Activated naive CD8-positive, alpha-beta T cell (primary cell): Measurements from ENCODE around the gene H2BW1.
"Not testable (repeated sequence)": the region's sequence is repeated elsewhere in the genome, so short reads cannot be mapped to it uniquely, and the experiment has no call there.

ENCODE experiments used
- H3K27ac Mint-ChIP-seq: one replicate; pipeline ENCODE4 v1.8.0; 2021; ENCODE audit warnings: mixed read lengths
- H3K27me3 Mint-ChIP-seq: one replicate; pipeline ENCODE4 v1.8.0; 2021; ENCODE audit warnings: mixed read lengths
- H3K36me3 Mint-ChIP-seq: one replicate; pipeline ENCODE4 v1.8.0; 2021; ENCODE audit warnings: mixed read lengths
- H3K4me1 Mint-ChIP-seq: one replicate; pipeline ENCODE4 v1.8.0; 2021; ENCODE audit warnings: low read depth, mixed read lengths
- H3K4me3 Mint-ChIP-seq: one replicate; pipeline ENCODE4 v1.8.0; 2021; ENCODE audit warnings: mild to moderate bottlenecking, mixed read lengths
- H3K9me3 Mint-ChIP-seq: one replicate; pipeline ENCODE4 v1.8.0; 2021; ENCODE audit warnings: low read depth, mixed read lengths

H2BW1 gene

GRCh38 chrX:104013606-104014005, at the start of gene H2BW1:
Gene H2BW1 (minus strand): TSS chrX:104013708. CDS start chrX:104013576, 132 bp downstream.
- Mint-ChIP-seq H3K4me1 (no peaks in the 10 kb centered on the region), H3K4me3 (no peak within 1 kb of the TSS), H3K36me3 (no peaks in the 10 kb centered on the region), H3K9me3 (no peaks in the 10 kb centered on the region), H3K27ac (no peak within 1 kb of the TSS), H3K27me3 (no peaks in the 10 kb centered on the region)

GRCh38 chrX:104062636-104063035, 49.1 kb upstream of the H2BW1 start:
- not testable (repeated sequence) for H3K9me3 Mint-ChIP-seq, H3K27ac Mint-ChIP-seq, H3K4me3 Mint-ChIP-seq, H3K36me3 Mint-ChIP-seq, H3K27me3 Mint-ChIP-seq, H3K4me1 Mint-ChIP-seq

- H3K4me3 Mint-ChIP-seq, H3K36me3 Mint-ChIP-seq, H3K27ac Mint-ChIP-seq, H3K27me3 Mint-ChIP-seq, H3K9me3 Mint-ChIP-seq, H3K4me1 Mint-ChIP-seq: not testable (repeated sequence)
These were observed 41.4 kb upstream of the H2BW1 start for GRCh38 chrX:104054956-104055355.

- Mint-ChIP-seq H3K36me3 (no peaks in the 10 kb centered on the region), H3K27ac (no peak overlapping the region), H3K4me1 (no peaks in the 10 kb centered on the region), H3K9me3 (no peaks in the 10 kb centered on the region), H3K27me3 (no peaks in the 10 kb centered on the region), H3K4me3 (no peak overlapping the region)
These were observed 33.7 kb upstream of the H2BW1 start for GRCh38 chrX:104047171-104047570.

- no peaks in the 10 kb centered on the region for H3K9me3 Mint-ChIP-seq
- no peaks in the 10 kb centered on the region for H3K27me3 Mint-ChIP-seq
- H3K27ac Mint-ChIP-seq = no peak overlapping the region
- no peaks in the 10 kb centered on the region for H3K4me1 Mint-ChIP-seq
- no peaks in the 10 kb centered on the region for H3K36me3 Mint-ChIP-seq
- no peak overlapping the region for H3K4me3 Mint-ChIP-seq
These were observed 32.1 kb upstream of the H2BW1 start for GRCh38 chrX:104045642-104046041.

- no peaks in the 10 kb centered on the region for H3K36me3 Mint-ChIP-seq
- H3K9me3 Mint-ChIP-seq = no peaks in the 10 kb centered on the region
- peaks cover 4% of the 10 kb centered on the region for H3K27me3 Mint-ChIP-seq
- H3K4me3 Mint-ChIP-seq = no peak overlapping the region
- H3K27ac Mint-ChIP-seq = no peak overlapping the region
- no peaks in the 10 kb centered on the region for H3K4me1 Mint-ChIP-seq
These were observed 27.5 kb upstream of the H2BW1 start for GRCh38 chrX:104041003-104041402.

GRCh38 chrX:104039689-104040505, 26.4 kb upstream of the H2BW1 start, which contains the start of gene H2BW2:
Gene H2BW2 (plus strand): TSS chrX:104039956. CDS start chrX:104039995, 39 bp downstream.
- Mint-ChIP-seq H3K27ac (no peak within 1 kb of the TSS), H3K9me3 (no peaks in the 10 kb centered on the region), H3K36me3 (no peaks in the 10 kb centered on the region), H3K4me3 (no peak within 1 kb of the TSS), H3K4me1 (no peaks in the 10 kb centered on the region), H3K27me3 (peaks cover 6% of the 10 kb centered on the region)

- Mint-ChIP-seq H3K36me3 (no peaks in the 10 kb centered on the region), H3K4me1 (no peaks in the 10 kb centered on the region), H3K27me3 (peaks cover 2% of the 10 kb centered on the region), H3K9me3 (no peaks in the 10 kb centered on the region), H3K4me3 (no peak overlapping the region), H3K27ac (no peak overlapping the region)
These were observed 4.6 kb upstream of the H2BW1 start for GRCh38 chrX:104018126-104018525.

- not testable (repeated sequence) for H3K27me3 Mint-ChIP-seq, H3K4me1 Mint-ChIP-seq, H3K36me3 Mint-ChIP-seq, H3K9me3 Mint-ChIP-seq, H3K27ac Mint-ChIP-seq, H3K4me3 Mint-ChIP-seq
These were observed 2.1 kb upstream of the H2BW1 start for GRCh38 chrX:104015576-104015975.

GRCh38 chrX:104013158-104013557, 350 bp downstream of the H2BW1 start:
- no peak overlapping the region for H3K27ac Mint-ChIP-seq
- no peaks in the 10 kb centered on the region for H3K27me3 Mint-ChIP-seq
- no peaks in the 10 kb centered on the region for H3K36me3 Mint-ChIP-seq
- H3K4me3 Mint-ChIP-seq = no peak overlapping the region
- H3K4me1 Mint-ChIP-seq = no peaks in the 10 kb centered on the region
- no peaks in the 10 kb centered on the region for H3K9me3 Mint-ChIP-seq

GRCh38 chrX:104008831-104009230, 4.7 kb downstream of the H2BW1 start:
- Mint-ChIP-seq H3K4me3 (no peak overlapping the region), H3K36me3 (no peaks in the 10 kb centered on the region), H3K4me1 (no peaks in the 10 kb centered on the region), H3K9me3 (no peaks in the 10 kb centered on the region), H3K27ac (no peak overlapping the region), H3K27me3 (no peaks in the 10 kb centered on the region)

- Mint-ChIP-seq H3K27me3 (peaks cover 3% of the 10 kb centered on the region), H3K27ac (no peak overlapping the region), H3K36me3 (no peaks in the 10 kb centered on the region), H3K9me3 (no peaks in the 10 kb centered on the region), H3K4me3 (no peak overlapping the region), H3K4me1 (no peaks in the 10 kb centered on the region)
These were observed 14.3 kb downstream of the H2BW1 start for GRCh38 chrX:103999234-103999633.

GRCh38 chrX:103983508-103983907, 30.0 kb downstream of the H2BW1 start:
- H3K27ac Mint-ChIP-seq, H3K4me1 Mint-ChIP-seq, H3K4me3 Mint-ChIP-seq, H3K36me3 Mint-ChIP-seq, H3K9me3 Mint-ChIP-seq, H3K27me3 Mint-ChIP-seq: not testable (repeated sequence)

- H3K27ac Mint-ChIP-seq, H3K36me3 Mint-ChIP-seq, H3K27me3 Mint-ChIP-seq, H3K9me3 Mint-ChIP-seq, H3K4me3 Mint-ChIP-seq, H3K4me1 Mint-ChIP-seq: not testable (repeated sequence)
These were observed 50.9 kb downstream of the H2BW1 start, which contains the start of gene TMSB15B for GRCh38 chrX:103962411-103963278. Gene TMSB15B (plus strand): TSS chrX:103962627.
